IPS DF 19.7 (cell line): Measurements from ENCODE around the gene ZNF23.
"Not testable (repeated sequence)": the region's sequence is repeated elsewhere in the genome, so short reads cannot be mapped to it uniquely, and the experiment has no call there.

Experiments
- DNase-seq: peaks from one replicate; pipeline ENCODE4 v3.0.0-alpha.2; 2013; ENCODE audit warnings: low read depth, low spot score

ZNF23 gene

DNA sequence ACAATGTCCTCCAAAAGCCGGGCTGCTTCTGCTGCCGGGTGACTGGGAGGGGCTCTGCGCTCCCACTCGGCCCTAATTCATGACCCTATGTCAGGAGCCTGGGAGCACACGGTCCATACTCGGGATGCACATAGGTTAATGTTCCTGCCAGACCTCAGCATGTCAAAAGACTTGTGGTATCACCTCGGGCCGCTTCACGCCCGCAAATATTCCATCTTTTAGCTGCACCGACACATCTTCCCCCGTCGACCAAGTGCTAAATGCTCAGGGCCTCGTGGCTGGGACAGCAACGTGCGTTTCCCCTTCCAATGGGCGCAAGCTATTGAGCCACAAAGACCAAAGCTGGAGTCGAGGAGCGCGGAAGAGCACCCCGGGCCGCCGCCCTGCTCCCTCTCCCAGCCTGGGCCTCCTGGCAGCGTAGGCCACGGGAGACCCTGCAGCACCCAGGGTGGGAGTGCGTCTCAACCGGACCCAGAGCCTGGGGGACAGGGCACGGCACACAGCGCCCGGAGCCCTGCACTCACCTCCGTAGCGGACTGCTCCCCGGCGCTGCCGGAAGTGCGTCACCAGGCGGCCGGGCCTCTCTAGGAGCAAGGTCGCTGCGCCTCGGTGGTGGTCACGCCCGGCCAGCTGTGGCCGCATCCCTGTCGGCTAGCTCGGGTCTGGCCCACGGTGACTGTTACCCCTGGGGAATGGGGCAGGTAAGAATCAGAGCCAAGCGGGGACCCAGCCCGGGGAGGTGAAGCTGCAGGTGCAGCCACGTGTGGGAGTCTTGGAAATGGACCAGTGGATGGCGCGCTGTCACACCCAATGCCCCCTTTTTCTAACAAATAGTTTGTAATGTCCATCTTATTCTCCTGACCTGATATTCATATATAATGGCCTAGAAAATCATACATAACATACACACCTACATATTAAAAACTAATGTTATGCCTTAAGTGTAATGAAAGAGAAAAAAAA, at the start of gene ZNF23:
Gene ZNF23, minus strand, starts transcription at position 562 of the 963 bp plus-strand sequence. CDS start 5,451 bp downstream, outside the sequence.
- no peak for DNase-seq

DNA sequence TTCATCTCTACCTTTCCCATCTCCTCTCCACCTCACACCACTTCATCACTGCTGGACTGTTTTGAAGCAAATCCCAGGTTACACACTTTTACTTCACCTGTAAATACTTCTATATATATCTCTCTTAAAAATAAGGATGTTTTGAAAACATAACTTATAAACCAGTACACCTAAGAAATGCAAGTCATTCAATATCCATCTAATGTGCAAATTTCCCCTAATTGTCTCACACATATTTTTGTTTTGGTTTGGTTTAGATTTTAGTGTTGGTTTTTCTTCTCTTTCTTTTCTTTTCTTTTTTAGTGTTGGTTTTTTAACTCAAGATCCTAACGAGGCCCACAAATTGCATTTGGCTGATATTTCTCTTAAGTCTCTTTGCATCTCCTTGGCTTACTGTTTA, 45.0 kb upstream of the ZNF23 start:
- DNase-seq, result no peak

DNA sequence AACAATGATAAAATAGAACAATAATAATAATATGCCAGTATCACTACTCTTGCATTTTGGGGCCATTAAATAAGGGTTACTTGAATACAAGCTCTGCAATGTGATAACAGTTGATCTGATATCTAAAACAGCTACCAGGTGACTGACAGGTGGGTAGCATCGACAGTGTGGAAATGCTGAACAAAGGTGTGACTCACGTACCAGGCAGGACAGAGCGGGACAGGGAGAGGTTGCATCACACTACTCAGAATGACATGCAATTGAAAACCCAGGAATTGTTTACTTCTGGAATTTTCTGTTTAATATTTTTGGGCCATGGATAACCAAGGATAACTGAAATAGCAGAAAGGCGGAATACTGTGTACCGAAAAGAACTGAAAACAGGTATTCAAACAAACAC, 42.9 kb upstream of the ZNF23 start:
- DNase-seq, result no peak

DNA sequence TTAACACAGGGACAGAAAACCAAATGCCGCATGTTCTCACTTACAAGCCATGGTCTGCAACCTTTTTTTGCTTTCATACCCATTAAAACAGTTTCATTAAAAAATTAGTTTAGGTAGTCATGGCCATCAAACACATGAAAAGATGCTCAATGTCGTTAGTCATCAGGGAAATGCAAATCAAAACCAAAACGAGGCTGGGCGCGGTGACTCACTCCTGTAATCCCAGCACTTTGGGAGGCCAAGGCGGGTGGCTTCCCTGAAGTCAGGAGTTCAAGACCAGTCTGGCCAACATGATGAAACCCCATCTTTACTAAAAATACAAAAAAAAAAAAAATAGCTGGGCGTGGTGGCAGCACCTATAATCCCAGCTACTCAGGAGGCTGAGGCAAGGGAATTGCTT, 42.0 kb upstream of the ZNF23 start:
- DNase-seq, result not testable (repeated sequence)

DNA sequence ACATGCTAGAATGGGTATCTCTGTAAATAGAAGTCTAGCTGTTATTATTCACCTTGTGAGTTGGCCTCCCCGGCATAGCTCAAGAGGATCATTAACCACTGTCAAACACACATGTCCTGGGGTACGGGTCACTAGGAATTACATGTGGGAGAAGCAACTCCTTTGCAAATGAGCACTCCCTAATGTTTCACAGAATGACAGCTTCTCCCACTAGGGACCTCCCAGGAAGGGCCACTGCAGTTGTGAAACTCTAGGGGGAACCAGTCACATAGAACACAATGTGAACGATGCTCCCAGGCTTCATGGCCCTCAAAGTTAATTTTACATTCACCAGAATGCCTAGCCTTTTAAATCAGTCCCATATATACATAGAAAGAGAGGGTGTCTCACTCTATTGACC, 39.5 kb upstream of the ZNF23 start:
- no peak for DNase-seq

DNA sequence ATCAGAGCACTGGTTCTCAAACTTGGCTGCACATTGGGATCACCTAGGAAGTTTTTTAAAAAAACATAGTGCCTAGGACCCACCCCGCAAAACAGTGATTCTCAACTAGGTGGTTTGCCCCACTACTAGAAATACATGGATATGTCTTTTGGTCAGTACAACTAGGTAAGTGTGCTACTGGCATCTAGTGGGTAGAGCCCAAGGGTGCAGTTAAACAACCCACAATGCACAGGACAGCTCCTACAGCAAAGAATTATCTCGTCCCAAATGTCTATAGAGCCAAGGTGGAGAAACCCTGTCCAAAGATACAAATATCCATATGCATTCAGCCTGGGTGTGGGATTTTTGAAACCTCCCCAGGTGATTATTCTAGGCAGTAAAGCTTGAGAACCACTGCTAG, 38.9 kb upstream of the ZNF23 start:
- DNase-seq, result no peak

DNA sequence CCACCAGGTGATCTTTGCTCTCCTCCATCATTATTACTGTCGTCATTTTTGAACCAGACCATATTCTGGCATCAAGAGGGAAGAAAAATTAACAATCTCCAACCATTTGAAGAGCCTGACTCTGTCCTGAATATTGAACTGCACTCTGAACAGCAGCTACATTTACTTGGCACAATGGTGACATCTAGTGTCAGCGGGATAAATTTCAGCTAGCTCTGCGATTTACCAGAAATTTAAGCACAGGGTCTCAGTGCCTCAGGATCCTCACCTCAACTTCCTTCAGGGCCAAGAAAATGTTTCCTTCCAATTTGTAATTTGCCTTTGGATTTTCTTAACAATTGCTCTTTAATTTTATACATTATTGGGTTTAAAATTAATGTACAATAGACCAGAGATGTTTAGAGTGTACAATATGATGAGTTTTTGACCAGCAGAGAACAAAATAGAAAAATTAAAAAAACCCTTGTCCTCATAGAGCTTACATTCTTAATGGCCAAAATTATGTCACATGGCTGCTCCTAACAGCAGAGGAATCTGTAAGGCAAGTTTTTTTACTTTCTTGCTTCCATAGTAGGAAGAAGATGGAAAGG, 37.8 kb upstream of the ZNF23 start:
- DNase-seq, result no peak

DNA sequence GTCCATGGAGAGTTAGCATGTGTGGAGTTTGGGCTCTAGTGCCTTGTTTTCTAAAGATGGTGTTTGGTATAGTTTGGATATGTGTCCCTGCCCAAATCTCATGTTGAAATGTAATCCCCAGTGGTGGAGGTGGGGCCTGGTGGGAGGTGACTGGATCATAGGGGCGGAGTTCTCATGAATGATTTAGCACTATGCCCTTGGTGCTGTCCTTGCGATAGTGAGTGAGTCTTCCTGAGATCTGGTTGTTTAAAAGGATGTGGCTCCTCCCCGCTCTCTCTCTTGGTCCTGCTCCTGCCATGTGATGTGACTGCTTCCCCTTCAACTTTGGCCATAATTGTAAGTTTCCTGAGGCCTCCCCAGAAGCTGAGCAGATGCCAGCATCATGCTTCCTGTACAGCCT, 36.0 kb upstream of the ZNF23 start:
- DNase-seq, result no peak

DNA sequence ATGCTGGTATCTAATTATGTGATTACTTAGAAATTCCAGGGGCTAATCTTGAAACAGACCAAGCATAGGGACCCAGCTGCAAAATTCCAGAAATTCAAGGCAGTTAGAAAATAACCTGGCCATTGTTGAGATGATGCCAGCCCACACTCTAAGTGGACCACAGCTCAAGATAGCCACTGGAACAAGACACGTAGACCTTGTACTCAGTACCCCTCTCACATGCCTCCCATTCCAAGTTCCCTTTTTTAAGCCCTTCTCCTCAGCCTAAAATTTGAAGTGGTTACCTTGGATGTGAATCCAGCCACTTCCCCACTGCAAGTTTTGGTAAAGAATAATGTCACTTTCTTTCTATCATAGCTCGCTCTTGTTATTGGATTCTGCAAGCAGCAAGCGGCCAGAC, 31.2 kb upstream of the ZNF23 start:
- no peak for DNase-seq

DNA sequence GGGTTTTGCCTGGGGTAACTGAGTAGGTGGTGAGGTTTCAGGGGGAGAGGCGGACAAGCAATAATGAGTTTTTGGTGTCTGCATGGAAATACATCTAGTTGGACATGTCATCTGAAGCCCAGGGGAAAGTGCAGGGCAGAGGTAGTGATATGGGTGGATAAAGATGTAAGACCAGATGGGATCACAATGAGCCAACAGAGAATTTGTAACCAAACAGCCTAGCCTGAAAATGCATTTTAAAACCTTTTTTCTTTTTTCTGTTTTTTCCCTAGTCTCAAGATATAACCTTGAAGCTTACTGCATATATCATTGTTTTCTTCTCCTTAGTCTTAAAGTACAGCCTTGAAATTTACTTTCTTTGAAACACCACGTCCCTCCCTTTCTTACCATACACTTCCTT, 30.7 kb upstream of the ZNF23 start:
- DNase-seq, result no peak

DNA sequence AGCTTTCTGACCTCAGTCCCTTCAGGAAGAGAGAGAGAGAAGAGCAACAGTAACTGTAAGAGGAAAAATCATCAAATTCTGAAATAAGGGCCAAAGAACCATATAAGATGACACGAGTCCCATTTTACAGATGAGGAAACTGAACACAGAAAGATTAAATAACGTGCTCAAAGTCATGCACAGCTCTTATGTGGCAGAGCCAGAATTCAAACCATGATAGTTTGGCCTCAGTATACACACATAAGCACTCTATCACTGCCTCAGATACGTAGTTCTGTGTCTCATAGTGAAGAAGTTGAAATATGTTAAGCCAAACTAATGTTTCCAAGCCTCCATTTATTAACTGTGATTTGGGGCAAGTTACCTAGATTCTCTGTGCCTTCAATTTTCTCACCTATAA, 29.0 kb upstream of the ZNF23 start:
- no peak for DNase-seq

DNA sequence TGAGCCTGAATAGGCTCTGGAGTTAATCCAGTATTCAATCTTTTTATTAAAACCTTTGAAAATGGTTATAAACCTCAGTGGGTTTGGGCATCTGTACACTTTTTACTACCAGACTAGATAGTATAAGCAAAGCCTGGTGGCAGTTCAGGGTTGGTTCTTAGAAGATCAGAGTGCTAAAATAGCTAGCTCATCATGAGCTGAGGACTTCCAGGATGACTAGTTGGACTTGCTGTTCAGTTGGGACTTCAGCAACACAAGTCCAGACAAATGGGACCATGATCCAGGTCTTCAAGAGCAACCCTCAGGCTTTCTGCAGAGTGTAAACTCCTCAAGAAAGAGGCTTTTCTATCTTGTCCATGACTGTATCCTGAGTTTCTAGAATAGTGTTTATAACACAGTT, 28.3 kb upstream of the ZNF23 start:
- no peak for DNase-seq

DNA sequence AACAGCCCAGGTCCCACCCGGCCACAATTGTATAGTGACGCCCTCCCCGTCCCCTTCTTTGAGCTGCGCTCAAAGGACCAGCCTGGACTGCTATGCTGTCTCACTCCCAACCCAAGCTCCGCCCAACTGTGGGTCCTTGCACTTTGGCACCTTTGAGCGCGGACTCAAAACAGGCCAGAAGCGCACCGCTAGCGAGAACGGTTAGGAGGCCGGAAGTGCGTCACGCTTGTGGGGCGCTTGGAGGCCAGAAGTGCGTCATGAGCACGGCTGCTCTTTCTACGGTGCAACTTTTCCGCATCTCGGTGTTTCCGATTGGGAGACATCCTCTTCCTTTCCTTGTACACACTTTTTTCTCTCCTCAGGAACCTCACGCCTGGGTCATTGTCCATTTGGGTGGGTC, 27.1 kb upstream of the ZNF23 start, which contains the start of gene ZNF19:
Gene ZNF19, minus strand, starts transcription at position 203 of the 400 bp plus-strand sequence. CDS start 7,210 bp downstream, outside the sequence.
- no peak for DNase-seq

DNA sequence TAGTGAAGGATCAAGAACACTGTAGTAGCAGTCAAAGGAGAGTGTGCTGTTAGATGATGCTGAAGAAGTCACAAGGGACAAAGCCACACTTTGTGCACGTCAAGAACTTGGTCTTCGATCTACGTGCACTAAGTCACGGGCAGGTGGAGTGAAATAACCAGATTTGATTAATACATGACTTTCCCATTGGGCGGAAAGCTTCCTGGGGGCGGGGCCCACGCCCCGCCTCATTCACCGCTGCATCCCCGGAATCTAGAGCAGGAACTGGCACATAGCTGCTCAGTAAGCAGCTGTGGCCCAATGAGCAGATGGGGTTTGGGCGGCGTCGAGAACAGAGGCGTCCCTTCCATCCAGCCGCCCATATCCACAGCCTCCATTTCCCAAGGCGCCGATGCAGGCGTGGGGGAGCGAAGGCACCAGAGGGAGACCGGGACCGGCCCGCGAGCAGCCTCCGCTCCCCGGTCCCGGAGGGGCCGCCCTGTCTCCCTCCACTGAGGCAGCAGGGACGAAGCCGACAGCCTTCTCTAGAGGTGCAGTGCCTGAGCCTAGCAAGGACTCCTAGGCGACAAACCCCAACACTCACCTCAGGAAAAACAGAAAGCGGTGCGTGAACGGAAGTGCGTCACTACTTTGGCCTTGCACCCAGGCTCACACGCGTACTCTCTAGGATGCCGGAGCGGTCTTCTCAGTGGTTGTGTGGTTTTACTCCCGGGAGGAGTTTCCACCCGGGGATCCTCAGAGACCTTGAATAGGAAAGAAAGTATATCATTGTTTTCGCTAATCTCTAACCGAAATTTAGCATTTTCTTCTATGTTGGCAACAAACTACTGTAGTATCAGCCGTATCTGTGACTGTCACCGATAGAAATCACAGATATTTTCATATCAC, 22.2 kb upstream of the ZNF23 start:
- peak; percentile 78 for DNase-seq

DNA sequence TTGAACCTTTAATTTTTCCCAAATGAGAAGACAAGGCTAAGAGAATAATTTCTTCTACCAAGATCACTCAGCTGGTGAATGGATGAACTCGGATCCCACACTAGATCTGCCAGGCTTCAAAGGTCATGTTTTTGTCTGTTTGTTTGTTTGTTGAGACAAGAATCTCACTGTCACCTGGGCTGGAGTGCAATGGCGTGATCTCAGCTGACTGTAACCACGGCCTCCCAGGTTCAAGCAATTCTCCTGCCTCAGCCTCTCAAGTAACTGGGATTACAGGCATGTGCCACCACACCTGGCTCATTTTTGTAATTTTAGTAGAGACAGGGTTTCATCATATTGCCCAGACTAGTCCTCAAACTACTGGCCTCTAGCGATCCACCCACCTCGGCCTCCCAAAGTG, 20.5 kb upstream of the ZNF23 start:
- DNase-seq, result no peak

DNA sequence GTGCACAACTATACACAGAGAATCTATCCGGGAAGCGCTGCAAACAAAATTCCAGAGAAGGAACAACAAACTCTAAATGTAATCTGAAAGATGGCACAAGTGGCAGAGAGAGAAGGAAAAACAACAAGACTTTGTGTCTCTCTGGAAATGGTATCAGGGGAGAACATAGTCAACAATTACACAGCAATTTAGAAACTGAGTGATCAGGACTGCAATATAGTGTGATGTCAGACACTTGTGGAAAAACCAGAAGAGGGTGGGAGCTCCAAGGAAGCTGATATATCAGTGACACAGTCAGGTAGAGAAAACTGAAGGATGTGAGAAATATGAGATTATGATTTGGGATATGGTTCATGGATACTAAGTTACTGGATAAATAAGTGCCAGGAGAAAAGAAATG, 18.9 kb upstream of the ZNF23 start:
- DNase-seq, result no peak

DNA sequence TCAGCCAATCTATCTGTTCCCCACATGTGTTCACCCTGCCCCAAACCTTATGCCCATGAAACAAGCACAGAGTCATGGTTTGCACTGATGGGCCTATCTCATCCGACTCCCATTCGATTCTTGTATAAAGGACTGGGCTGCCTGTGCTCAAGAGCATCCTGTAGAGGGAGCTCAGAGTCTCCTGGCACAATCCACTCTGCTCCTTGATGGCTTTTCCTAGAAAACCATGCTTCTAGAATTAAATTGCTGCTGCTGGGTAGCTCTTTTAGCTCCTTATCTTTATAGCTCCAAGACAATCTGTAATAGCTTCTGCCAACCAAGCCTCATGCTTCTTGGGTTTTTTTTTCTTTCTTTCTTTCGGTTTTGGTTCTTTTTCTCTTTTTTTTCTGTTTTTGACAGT, 17.4 kb upstream of the ZNF23 start:
- DNase-seq, result no peak

DNA sequence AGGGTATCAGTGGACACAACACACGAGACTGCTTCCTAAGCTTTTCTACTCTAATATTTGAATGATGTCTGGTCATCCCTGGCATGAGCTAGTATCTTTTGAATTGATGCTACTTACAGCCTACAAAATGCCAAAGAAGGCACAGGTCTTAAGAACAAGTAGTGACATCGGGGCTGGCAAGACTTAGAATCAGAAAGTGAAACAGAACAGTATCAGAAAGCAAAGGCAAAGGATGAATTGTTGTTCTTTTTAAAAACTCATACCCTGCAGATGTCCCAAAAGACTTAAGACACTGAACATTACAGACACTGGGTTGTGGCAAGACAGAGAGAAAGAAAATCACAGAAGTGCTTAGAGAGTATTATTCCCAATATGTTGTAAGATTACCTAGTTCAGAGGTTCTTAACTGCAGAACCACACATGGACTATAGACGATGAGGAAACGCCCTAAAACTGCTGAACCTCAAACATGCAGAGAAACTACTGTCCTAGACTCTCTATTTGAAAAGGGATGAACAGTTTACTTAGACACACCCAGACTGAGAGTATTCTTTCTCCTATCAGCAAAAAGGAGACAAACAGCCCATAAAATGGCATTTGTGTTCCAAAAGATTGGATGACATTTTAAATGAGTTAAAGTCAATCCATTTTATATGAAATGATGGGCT, 14.5 kb upstream of the ZNF23 start:
- no peak for DNase-seq

DNA sequence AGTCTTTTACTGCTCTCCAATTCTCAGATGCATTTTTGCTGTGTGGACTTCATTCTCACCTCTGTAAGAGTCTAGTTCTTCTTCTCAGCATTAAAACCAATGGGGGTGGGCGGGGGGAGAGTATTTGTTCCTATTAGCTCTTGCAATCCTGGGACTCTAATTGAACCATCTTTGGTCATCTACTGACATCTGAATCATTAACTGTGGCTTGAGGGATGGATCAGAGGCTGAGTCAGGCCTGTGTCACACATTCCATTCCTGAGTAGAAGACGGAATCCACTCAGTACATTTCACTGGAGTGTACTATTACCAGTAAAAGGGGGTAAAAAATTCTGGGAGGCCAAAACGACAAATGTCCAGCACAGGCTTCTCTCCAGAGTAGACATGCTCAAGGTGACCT, 12.8 kb upstream of the ZNF23 start:
- no peak for DNase-seq

DNA sequence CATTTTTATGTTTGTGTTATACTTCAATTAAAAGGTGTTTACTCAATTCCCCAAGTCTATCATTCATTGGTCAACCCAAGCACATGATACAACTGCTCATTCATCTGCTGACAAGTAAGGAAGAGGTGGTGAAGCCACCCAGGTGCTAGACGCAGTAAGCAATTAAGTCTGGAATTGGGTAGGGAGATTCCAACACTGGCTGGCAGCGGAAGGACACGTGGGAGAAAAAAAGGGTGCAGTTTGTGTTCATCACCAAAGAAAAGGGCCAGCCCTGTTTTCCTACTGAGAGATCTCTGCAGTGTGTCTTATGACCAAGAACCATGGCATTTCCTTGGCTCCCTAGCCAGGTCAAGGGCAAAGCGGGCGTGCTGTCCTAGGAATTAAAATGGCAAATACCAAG, 11.8 kb upstream of the ZNF23 start:
- DNase-seq, result no peak

DNA sequence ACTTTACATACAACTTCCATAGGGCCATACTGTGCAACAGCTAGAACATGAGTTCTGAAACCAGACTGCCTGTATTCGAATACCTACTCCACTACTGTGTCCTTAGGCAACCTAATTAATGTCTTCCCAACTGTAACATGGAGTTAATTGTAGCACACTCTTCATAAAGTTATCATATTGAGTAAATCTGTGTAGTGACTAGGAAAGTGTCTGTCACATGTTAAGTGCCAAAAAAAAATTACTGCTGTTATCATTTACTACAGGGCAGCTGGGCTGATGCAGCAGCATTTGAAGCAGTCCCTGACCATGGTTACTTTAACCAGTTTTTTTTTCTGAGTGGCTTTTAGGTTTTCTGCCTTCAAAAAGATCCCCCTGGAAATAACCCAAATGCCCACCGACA, 10.9 kb upstream of the ZNF23 start:
- no peak for DNase-seq

DNA sequence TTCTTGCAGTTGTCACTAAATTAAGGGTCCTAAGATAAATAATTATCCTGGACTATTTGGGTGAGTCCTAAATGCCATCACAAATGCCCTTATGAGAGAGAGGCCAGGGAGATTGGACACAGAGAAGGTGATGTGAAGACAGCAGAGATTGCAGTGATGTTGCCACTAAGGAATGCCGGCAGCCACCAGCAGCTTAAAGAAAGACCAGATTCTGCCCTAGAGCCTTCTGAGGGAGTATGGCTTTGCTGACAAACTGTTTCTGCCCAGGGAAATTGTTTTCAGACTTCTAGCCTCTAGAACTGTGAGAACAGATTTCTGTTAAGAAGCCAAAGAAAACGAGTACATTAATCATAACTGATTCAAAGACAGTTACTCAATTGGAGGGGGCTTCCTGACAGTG, 10.0 kb upstream of the ZNF23 start:
- no peak for DNase-seq
